Lung (tissue), 12 donors: ENCODE data around the gene IRF7. TPM values are rescaled to one million over a fixed set of nuclear protein-coding genes. Genes with fewer than 3 reads are reported as not detected.

Experiments
- ATAC-seq: fragments of 200-7000 bp; cut with Tn5 transposase; one replicate; pipeline ENCODE4 v1.9.1; 2020; ENCODE audit warnings: moderate number of reproducible peaks; ENCODE audit not compliant: insufficient read depth, low FRiP score
- DNase-seq, 3 donors: peaks; one replicate each; pipeline ENCODE4 v3.0.0-alpha.2; 2013 to 2017
- H3K27ac ChIP-seq, 2 donors: one replicate each; pipeline ENCODE4 v1.5.1; 2013; ENCODE audit warnings: mild to moderate bottlenecking in 2 of 2, moderate library complexity in 2 of 2, control low read depth in 1 of 2, inconsistent platforms in 1 of 2, low read depth in 1 of 2, low read length in 1 of 2
- H3K27me3 ChIP-seq, 3 donors: one replicate each; pipeline ENCODE4 v1.5.1; 2013; ENCODE audit warnings: low read length in 2 of 3; ENCODE audit not compliant: control insufficient read depth in 3 of 3, insufficient read depth in 3 of 3
- H3K36me3 ChIP-seq, 4 donors: one replicate each; pipeline ENCODE4 v1.5.1; 2013; ENCODE audit warnings: low read length in 4 of 4, mild to moderate bottlenecking in 1 of 4, moderate library complexity in 1 of 4; ENCODE audit not compliant: control insufficient read depth in 4 of 4, insufficient read depth in 4 of 4
- H3K4me1 ChIP-seq, 5 donors: one replicate each; pipeline ENCODE4 v1.5.1; 2013; ENCODE audit warnings: low read length in 5 of 5, mild to moderate bottlenecking in 2 of 5, moderate library complexity in 1 of 5; ENCODE audit not compliant: control insufficient read depth in 5 of 5, insufficient read depth in 5 of 5
- H3K4me3 ChIP-seq: one replicate; pipeline ENCODE4 v1.5.1; 2013; ENCODE audit warnings: mild to moderate bottlenecking, control low read depth, moderate library complexity
- H3K9ac ChIP-seq, 2 donors: one replicate each; pipeline ENCODE4 v1.5.1; 2013; ENCODE audit warnings: low read length in 2 of 2, control low read depth in 1 of 2; ENCODE audit not compliant: insufficient read depth in 1 of 2
- H3K9me3 ChIP-seq, 4 donors: one replicate each; pipeline ENCODE4 v1.5.1; 2013; ENCODE audit warnings: low read length in 3 of 4, mild to moderate bottlenecking in 1 of 4, moderate library complexity in 1 of 4; ENCODE audit not compliant: control insufficient read depth in 4 of 4, insufficient read depth in 3 of 4
- WGBS, 2 donors: extraction: QIAGEN DNeasy Blood & Tissue Kit; methylation state at CpG; one replicate each; pipeline ENCODE4 v1.1.7; 2013; 5-methylcytosine and 5-hydroxymethylcytosine counted together
- polyA plus RNA-seq, 2 donors: library from polyadenylated mRNA; stranded (reverse); fragments of 200-250 nt; gene quantifications; one replicate each; pipeline ENCODE4 v1.2.1, GENCODE V29; 2013
- total RNA-seq, 2 donors: library from RNA; depleted of rRNA in 1 of 2; stranded (reverse); fragments of >200 nt in 1 of 2; gene quantifications; one replicate each; pipeline ENCODE4 v1.2.1, GENCODE V29; 2014 to 2021
- TF ChIP-seq, protein P1 (sequence below): IDR thresholded peaks from 2 replicates; pipeline ENCODE4 v1.5.1; 2012; ENCODE audit warnings: mild to moderate bottlenecking; ENCODE audit errors: control extremely low read depth, extremely low read depth
- donor health status: control.
- donor health status: control.
- donor health status: Bipolar disorder and iron deficiency.
- donor health status: healthy.
- donor health status: DM: yes; HTN: yes; CAD: no.

The IRF7 gene
- total and polyA plus RNA-seq, 4 donors, result 24.7 to 68.3 (median 52.8) TPM

GRCh38 chr11:597166-597725 is 18.5 kb downstream of the IRF7 start:
- DNase-seq, result no peak
- H3K4me3 ChIP-seq, result no peak overlapping the region
- ATAC-seq, result no peak
- H3K4me1 ChIP-seq, result no peaks in the 10 kb centered on the region
- 94 to 97% methylated on average over 29 of the region's 29 CpGs for WGBS, 2 donors
- H3K27me3 ChIP-seq, result no peaks in the 10 kb centered on the region
- H3K36me3 ChIP-seq, result peaks cover 5 to 75% (median 30%) of the 10 kb centered on the region in 4 donors
- TF ChIP-seq, protein P1, sequence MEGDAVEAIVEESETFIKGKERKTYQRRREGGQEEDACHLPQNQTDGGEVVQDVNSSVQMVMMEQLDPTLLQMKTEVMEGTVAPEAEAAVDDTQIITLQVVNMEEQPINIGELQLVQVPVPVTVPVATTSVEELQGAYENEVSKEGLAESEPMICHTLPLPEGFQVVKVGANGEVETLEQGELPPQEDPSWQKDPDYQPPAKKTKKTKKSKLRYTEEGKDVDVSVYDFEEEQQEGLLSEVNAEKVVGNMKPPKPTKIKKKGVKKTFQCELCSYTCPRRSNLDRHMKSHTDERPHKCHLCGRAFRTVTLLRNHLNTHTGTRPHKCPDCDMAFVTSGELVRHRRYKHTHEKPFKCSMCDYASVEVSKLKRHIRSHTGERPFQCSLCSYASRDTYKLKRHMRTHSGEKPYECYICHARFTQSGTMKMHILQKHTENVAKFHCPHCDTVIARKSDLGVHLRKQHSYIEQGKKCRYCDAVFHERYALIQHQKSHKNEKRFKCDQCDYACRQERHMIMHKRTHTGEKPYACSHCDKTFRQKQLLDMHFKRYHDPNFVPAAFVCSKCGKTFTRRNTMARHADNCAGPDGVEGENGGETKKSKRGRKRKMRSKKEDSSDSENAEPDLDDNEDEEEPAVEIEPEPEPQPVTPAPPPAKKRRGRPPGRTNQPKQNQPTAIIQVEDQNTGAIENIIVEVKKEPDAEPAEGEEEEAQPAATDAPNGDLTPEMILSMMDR, result no peak
- no peak overlapping the region for H3K27ac ChIP-seq
- no peak overlapping the region for H3K9ac ChIP-seq
- H3K9me3 ChIP-seq, result no peaks in the 10 kb centered on the region

GRCh38 chr11:596374-596773 is 19.4 kb downstream of the IRF7 start:
- ATAC-seq (no peak), DNase-seq (no peak)
- Histone ChIP-seq H3K9ac (no peak overlapping the region), H3K9me3 (no peaks in the 10 kb centered on the region), H3K27ac (no peak overlapping the region), H3K4me3 (no peak overlapping the region), H3K36me3 (peaks cover 8 to 72% (median 25%) of the 10 kb centered on the region in 4 donors), H3K4me1 (no peaks in the 10 kb centered on the region), H3K27me3 (no peaks in the 10 kb centered on the region)
- TF ChIP-seq, protein P1, result no peak
- WGBS, 2 donors, result 81 to 85% methylated on average over 10 of the region's 10 CpGs

DNA sequence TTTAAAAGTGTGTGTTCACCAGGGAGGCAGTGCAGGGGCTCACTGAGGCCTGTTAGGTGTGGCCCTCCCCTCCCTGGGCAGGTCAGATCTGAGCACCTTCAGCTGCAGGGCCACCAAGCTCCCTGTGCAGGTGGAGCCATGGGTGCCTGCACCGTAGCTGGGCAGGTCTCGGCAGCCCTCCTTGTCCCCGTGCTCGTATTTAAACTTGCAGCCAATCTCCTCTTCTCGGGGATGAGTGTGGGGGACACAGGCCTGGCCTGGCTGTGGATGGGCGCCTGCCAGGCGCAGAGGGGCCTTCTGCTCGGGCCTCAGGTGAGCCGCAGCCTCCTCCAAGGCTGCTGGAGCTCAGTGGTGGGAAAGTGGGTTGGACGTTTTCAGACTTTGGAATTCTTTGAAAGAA is 20.4 kb downstream of the IRF7 start:
- H3K4me1 ChIP-seq, result no peaks in the 10 kb centered on the region
- TF ChIP-seq, protein P1, result no peak
- WGBS, 2 donors, result 96 to 97% methylated on average over 10 of the region's 10 CpGs
- H3K36me3 ChIP-seq, result peaks cover 8 to 73% (median 27%) of the 10 kb centered on the region in 4 donors
- H3K9ac ChIP-seq, result no peak overlapping the region
- H3K27ac ChIP-seq, result no peak overlapping the region
- H3K27me3 ChIP-seq, result no peaks in the 10 kb centered on the region
- no peak for DNase-seq
- no peaks in the 10 kb centered on the region for H3K9me3 ChIP-seq
- ATAC-seq, result no peak
- no peak overlapping the region for H3K4me3 ChIP-seq

DNA sequence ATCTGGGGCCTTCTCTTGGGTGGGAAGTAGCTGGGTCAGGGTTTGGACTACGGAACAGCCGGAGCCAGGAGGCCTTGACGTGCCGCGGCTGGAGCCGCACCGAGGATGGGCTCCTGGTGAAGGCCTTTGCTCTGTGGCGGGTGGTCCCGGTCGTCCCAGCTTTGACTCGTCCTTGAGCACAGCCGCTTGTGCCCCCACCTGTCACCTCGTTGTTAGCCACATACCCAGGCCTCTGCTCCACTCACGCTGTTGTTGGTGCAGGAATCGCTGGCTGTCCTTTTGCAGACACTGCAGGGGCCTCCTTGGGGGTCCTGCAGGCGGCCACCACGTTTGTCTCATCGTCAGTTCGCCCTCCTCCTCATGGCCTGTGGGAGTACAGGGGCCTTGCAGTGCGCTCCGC is 22.4 kb downstream of the IRF7 start:
- TF ChIP-seq, protein P1, result no peak
- H3K9me3 ChIP-seq, result no peaks in the 10 kb centered on the region

More for the DNA sequence above, 22.4 kb downstream of the IRF7 start:
- Histone ChIP-seq H3K27ac (no peak overlapping the region), H3K36me3 (peaks cover 8 to 72% (median 30%) of the 10 kb centered on the region in 4 donors), H3K4me1 (no peaks in the 10 kb centered on the region), H3K9ac (no peak overlapping the region), H3K4me3 (no peak overlapping the region), H3K27me3 (no peaks in the 10 kb centered on the region)
- DNase-seq (no peak), ATAC-seq (no peak)
- 96 to 98% methylated on average over 21 of the region's 21 CpGs for WGBS, 2 donors
